ENCODE data around the gene EYS. TPM values are rescaled to one million over a fixed set of nuclear protein-coding genes. Genes with fewer than 3 reads are reported as not detected.

EYS gene
- total RNA-seq, 1 donor from 2014 or later: not detected

- peaks cover 2% of the 10 kb centered on the region for H3K4me1 Mint-ChIP-seq (ENCODE audit: unreplicated experiment)
- H3K4me3 Mint-ChIP-seq (ENCODE audit: unreplicated experiment): no peak overlapping the region
- H3K9me3 Mint-ChIP-seq (ENCODE audit: unreplicated experiment): no peaks in the 10 kb centered on the region
- peaks cover 20% of the 10 kb centered on the region for H3K27me3 Mint-ChIP-seq (ENCODE audit: unreplicated experiment)
- DNase-seq (ENCODE audit: extremely low spot score, unreplicated experiment): no peak
- TF ChIP-seq CTCF (IDR thresholded peaks at IDR 0.05): no peak
- H3K36me3 Mint-ChIP-seq (ENCODE audit: unreplicated experiment): no peaks in the 10 kb centered on the region
- no peak overlapping the region for H3K27ac Mint-ChIP-seq (ENCODE audit: unreplicated experiment)
Measured at GRCh38 chr6:64985726-64986125, 721.3 kb downstream of the EYS start.

- no peaks in the 10 kb centered on the region for H3K9me3 Mint-ChIP-seq (ENCODE audit: unreplicated experiment)
- no peak overlapping the region for H3K27ac Mint-ChIP-seq (ENCODE audit: unreplicated experiment)
- no peak overlapping the region for H3K4me3 Mint-ChIP-seq (ENCODE audit: unreplicated experiment)
- no peak for DNase-seq (ENCODE audit: extremely low spot score, unreplicated experiment)
- H3K36me3 Mint-ChIP-seq (ENCODE audit: unreplicated experiment): no peaks in the 10 kb centered on the region
- peaks cover 17% of the 10 kb centered on the region for H3K27me3 Mint-ChIP-seq (ENCODE audit: unreplicated experiment)
- no peak for TF ChIP-seq CTCF (IDR thresholded peaks at IDR 0.05)
- peaks cover 2% of the 10 kb centered on the region for H3K4me1 Mint-ChIP-seq (ENCODE audit: unreplicated experiment)
Measured at GRCh38 chr6:64984948-64985347, 722.1 kb downstream of the EYS start.

- no peak overlapping the region for H3K27ac Mint-ChIP-seq (ENCODE audit: unreplicated experiment)
- DNase-seq (ENCODE audit: extremely low spot score, unreplicated experiment): no peak
- H3K36me3 Mint-ChIP-seq (ENCODE audit: unreplicated experiment): no peaks in the 10 kb centered on the region
- TF ChIP-seq CTCF (IDR thresholded peaks at IDR 0.05): no peak
- no peak overlapping the region for H3K4me3 Mint-ChIP-seq (ENCODE audit: unreplicated experiment)
- peaks cover 2% of the 10 kb centered on the region for H3K4me1 Mint-ChIP-seq (ENCODE audit: unreplicated experiment)
- no peaks in the 10 kb centered on the region for H3K9me3 Mint-ChIP-seq (ENCODE audit: unreplicated experiment)
- peaks cover 14% of the 10 kb centered on the region for H3K27me3 Mint-ChIP-seq (ENCODE audit: unreplicated experiment)
Measured at GRCh38 chr6:64983089-64983488, 723.9 kb downstream of the EYS start.

- no peak for DNase-seq (ENCODE audit: extremely low spot score, unreplicated experiment)
- TF ChIP-seq CTCF (IDR thresholded peaks at IDR 0.05): no peak
Measured at GRCh38 chr6:64973142-64973541, 733.9 kb downstream of the EYS start.

GRCh38 chr6:64969139-64969538, 737.9 kb downstream of the EYS start:
- H3K36me3 Mint-ChIP-seq (ENCODE audit: unreplicated experiment): no peaks in the 10 kb centered on the region
- H3K4me3 Mint-ChIP-seq (ENCODE audit: unreplicated experiment): no peak overlapping the region
- no peak overlapping the region for H3K27ac Mint-ChIP-seq (ENCODE audit: unreplicated experiment)
- H3K4me1 Mint-ChIP-seq (ENCODE audit: unreplicated experiment): no peaks in the 10 kb centered on the region
- DNase-seq (ENCODE audit: extremely low spot score, unreplicated experiment): no peak
- peaks cover 7% of the 10 kb centered on the region for H3K27me3 Mint-ChIP-seq (ENCODE audit: unreplicated experiment)
- TF ChIP-seq CTCF (IDR thresholded peaks at IDR 0.05): no peak
- no peaks in the 10 kb centered on the region for H3K9me3 Mint-ChIP-seq (ENCODE audit: unreplicated experiment)

More at GRCh38 chr6:64973142-64973541, 733.9 kb downstream of the EYS start:
- no peaks in the 10 kb centered on the region for H3K4me1 Mint-ChIP-seq (ENCODE audit: unreplicated experiment)
- no peaks in the 10 kb centered on the region for H3K9me3 Mint-ChIP-seq (ENCODE audit: unreplicated experiment)
- H3K4me3 Mint-ChIP-seq (ENCODE audit: unreplicated experiment): no peak overlapping the region
- peaks cover 4% of the 10 kb centered on the region for H3K27me3 Mint-ChIP-seq (ENCODE audit: unreplicated experiment)
- no peaks in the 10 kb centered on the region for H3K36me3 Mint-ChIP-seq (ENCODE audit: unreplicated experiment)
- no peak overlapping the region for H3K27ac Mint-ChIP-seq (ENCODE audit: unreplicated experiment)
